Measurements from ENCODE around the gene PYGM.
"Not testable (repeated sequence)": the region's sequence is repeated elsewhere in the genome, so short reads cannot be mapped to it uniquely, and the experiment has no call there.

PYGM gene

DNA sequence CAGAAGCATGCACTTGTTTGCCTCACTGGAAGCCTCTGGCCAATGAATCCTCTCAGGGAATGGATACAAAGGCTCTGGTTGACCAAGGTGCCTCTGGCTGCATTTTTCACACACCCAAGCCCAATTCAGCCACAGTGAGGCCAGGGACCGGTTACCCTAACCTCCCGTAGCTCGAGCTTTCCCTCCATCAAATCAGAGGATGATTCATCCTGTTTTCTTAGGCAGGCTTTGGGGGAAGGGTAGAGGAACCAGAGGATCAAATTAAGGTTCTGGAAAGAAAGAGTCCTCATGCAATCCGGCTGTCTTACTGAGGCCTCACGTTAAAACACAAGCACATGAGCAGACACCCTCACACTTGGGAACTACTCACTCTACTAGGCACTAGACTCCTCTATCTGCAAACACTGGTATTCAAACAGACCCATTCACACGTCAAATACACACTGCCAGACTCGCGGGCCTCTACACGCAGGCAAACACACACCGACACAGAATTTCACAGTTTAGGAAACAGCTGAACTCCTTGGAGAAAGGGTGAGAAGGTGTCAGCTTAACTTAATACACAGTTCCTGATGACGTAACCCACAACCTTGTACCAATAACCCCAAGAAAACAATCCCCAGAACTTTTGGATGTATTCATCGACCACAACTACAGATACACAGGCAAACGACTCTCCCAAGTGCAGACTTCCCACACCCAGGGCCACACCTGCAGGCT lies 49.2 kb downstream of the PYGM start:
- TF ChIP-seq, protein P1, sequence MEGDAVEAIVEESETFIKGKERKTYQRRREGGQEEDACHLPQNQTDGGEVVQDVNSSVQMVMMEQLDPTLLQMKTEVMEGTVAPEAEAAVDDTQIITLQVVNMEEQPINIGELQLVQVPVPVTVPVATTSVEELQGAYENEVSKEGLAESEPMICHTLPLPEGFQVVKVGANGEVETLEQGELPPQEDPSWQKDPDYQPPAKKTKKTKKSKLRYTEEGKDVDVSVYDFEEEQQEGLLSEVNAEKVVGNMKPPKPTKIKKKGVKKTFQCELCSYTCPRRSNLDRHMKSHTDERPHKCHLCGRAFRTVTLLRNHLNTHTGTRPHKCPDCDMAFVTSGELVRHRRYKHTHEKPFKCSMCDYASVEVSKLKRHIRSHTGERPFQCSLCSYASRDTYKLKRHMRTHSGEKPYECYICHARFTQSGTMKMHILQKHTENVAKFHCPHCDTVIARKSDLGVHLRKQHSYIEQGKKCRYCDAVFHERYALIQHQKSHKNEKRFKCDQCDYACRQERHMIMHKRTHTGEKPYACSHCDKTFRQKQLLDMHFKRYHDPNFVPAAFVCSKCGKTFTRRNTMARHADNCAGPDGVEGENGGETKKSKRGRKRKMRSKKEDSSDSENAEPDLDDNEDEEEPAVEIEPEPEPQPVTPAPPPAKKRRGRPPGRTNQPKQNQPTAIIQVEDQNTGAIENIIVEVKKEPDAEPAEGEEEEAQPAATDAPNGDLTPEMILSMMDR (conservative IDR thresholded peaks at IDR 0.05), result no peak
- TF ChIP-seq ZFX (IDR thresholded peaks at IDR 0.05), result no peak
- H3K27ac ChIP-seq, result no peak overlapping the region

DNA sequence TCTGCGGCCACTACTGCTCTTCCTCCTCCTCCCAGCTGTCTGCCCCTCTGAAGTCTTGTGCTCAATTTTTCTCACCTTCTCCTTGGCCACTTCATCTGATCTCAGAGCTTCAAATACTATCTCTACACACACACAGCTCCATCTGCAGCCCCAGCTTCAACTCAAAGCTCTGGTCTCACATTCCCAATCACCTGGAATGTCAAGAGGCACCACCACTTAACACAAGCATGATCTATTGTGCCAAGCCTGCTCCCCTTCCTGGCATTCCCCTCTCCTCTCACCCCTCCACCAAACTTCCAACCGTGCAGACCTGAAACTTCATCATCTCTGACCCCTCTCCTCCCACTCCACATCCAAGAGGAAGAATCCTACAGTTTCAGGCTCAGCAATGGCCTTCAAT lies 54.3 kb downstream of the PYGM start:
- H3K27ac ChIP-seq, result no peak overlapping the region
- TF ChIP-seq ZFX (IDR thresholded peaks at IDR 0.05), result no peak
- TF ChIP-seq, protein P1 (conservative IDR thresholded peaks at IDR 0.05), result no peak

GRCh38 chr11:64703048-64703447 lies 56.7 kb downstream of the PYGM start:
- TF ChIP-seq, protein P1 (conservative IDR thresholded peaks at IDR 0.05), result no peak
- TF ChIP-seq ZFX (IDR thresholded peaks at IDR 0.05), result no peak

DNA sequence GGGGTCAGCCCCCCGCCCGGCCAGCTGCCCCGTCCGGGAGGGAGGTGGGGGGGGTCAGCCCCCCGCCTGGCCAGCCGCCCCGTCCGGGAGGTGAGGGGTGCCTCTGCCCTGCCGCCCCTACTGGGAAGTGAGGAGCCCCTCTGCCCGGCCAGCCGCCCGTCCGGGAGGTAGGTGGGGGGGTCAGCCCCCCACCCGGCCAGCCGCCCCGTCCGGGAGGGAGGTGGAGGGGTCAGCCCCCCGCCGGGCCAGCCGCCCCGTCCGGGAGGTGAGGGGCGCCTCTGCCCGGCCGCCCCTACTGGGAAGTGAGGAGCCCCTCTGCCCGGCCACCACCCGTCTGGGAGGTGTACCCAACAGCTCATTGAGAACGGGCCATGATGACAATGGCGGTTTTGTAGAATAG lies 57.8 kb downstream of the PYGM start:
- H3K27ac ChIP-seq, result not testable (repeated sequence)

More at GRCh38 chr11:64703048-64703447, 56.7 kb downstream of the PYGM start:
- no peak overlapping the region for H3K27ac ChIP-seq

DNA sequence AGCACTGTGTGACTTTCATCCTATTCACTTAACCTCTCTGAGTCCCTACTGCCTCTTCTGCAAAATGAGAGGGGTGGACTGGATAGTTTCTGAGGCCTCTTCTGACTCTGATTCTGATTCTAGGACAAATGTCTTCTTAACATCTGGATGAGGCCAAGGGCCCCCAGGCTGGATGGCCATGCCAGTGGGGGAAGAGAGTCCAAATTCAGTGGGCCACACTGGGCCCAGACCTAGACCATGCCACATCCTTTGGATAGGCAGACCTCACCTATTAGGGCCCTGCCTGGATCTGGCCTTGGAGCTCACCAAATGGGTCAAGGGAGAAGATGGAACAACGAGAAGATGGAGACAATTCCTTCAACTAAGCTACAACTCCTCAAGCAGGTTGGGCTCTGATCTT lies 61.3 kb downstream of the PYGM start:
- no peak overlapping the region for H3K27ac ChIP-seq
- TF ChIP-seq ZFX (IDR thresholded peaks at IDR 0.05), result no peak
- TF ChIP-seq, protein P1 (conservative IDR thresholded peaks at IDR 0.05), result no peak

DNA sequence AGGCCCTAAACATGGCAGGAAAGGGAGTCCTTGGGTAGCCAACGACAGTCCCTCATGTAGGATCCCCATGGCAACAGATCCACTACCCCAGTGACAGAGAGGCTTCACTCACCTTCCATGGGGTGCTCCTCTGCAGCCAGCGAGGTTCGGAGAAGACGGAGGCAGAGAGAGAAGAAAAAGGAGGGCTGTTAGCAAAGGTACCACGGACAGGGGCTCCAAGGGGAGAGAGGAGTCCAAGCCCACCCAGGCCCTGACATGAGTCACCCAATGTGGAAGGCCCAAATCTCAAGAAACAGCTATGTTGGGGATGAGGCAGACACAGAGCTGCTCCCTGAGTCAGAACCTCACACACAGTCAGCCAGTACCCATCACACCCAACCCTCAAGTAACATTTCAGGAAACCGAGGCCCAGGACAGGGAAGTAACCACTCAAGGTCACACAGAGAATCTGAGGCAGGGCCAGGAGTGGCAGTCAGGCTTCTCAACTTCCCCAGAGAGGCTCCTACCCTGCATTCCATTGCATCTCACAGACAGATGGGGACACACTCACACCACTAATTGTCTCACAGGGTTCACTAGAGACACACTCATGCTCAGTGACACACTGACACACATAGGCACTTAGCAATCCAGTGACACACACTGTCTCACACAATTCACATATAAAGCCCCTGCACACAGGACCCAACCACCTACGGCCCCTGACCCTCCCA lies 62.0 kb downstream of the PYGM start:
- no peak for TF ChIP-seq ZFX (IDR thresholded peaks at IDR 0.05)
- TF ChIP-seq, protein P1 (conservative IDR thresholded peaks at IDR 0.05), result no peak
- H3K27ac ChIP-seq, result no peak overlapping the region
